ENCODE measurements around the gene ENPP3. TPM values are rescaled to one million over a fixed set of nuclear protein-coding genes. Genes with fewer than 3 reads are reported as not detected.

Gene ENPP3
- total RNA-seq, 2 experiments from 2014 or later: 0.22 to 0.34 TPM

DNA sequence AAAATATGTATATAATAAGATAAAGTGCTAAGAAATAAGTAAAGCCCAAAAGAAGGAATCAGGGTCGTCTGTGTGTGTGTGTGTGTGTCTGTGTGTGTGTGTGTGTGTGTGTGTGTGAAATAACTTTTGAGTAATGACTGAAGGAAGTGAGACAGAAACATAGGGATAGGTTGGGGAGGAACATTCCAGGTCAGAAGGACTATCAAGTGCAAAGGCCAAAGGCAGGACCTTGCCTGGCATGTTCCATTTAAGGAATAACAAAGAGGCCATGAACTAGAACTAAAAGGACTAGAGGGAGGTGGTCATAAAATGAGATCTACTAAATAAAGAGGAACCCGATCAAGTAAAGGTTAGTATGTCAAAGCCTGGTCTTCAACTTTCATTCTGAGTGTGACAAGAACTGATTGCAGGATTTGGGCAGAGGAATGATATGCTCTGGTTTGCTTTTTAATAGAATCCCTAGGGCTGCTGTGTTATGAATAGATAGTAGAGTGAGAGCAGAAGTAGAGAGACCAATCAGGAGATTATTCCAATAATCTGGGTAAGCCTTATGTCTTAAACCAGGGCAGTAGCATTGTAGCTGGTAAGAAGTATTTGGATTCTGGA is 6.9 kb downstream of the ENPP3 start:
- Mint-ChIP-seq H3K4me1 (ENCODE audit: low read depth) (no peaks in the 10 kb centered on the region), H3K27me3 (no peaks in the 10 kb centered on the region), H3K36me3 (ENCODE audit: low read depth) (no peaks in the 10 kb centered on the region), H3K27ac (no peak overlapping the region), H3K4me3 (no peak overlapping the region), H3K9me3 (no peaks in the 10 kb centered on the region)
- no peaks in the 10 kb centered on the region for H3K36me3 ChIP-seq (ENCODE audit: insufficient read depth, low read length)
- no peaks in the 10 kb centered on the region for H3K4me1 ChIP-seq (ENCODE audit: insufficient read depth, low read length)
- TF ChIP-seq, protein P1, sequence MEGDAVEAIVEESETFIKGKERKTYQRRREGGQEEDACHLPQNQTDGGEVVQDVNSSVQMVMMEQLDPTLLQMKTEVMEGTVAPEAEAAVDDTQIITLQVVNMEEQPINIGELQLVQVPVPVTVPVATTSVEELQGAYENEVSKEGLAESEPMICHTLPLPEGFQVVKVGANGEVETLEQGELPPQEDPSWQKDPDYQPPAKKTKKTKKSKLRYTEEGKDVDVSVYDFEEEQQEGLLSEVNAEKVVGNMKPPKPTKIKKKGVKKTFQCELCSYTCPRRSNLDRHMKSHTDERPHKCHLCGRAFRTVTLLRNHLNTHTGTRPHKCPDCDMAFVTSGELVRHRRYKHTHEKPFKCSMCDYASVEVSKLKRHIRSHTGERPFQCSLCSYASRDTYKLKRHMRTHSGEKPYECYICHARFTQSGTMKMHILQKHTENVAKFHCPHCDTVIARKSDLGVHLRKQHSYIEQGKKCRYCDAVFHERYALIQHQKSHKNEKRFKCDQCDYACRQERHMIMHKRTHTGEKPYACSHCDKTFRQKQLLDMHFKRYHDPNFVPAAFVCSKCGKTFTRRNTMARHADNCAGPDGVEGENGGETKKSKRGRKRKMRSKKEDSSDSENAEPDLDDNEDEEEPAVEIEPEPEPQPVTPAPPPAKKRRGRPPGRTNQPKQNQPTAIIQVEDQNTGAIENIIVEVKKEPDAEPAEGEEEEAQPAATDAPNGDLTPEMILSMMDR (IDR thresholded peaks at IDR 0.05): no peak
- no peak for DNase-seq
- no peaks in the 10 kb centered on the region for H3K9me3 ChIP-seq (ENCODE audit: control insufficient read depth in 1 of 2, insufficient read depth in 1 of 2, low read length in 2 of 2)
- H3K27ac ChIP-seq (ENCODE audit: low read depth in 1 of 2, low read length in 2 of 2): no peak overlapping the region
- H3K27me3 ChIP-seq (ENCODE audit: control insufficient read depth in 1 of 2, insufficient read depth in 2 of 2, low read length in 2 of 2): no peaks in the 10 kb centered on the region
- intact Hi-C loops (cut with DNase I, micrococcal nuclease): no loop called here
- ChIA-PET CTCF (no interaction called here), POLR2A (no interaction called here)
- H3K4me3 ChIP-seq (ENCODE audit: low read length): no peak overlapping the region
- ATAC-seq (ENCODE audit: poor library complexity): no peak

DNA sequence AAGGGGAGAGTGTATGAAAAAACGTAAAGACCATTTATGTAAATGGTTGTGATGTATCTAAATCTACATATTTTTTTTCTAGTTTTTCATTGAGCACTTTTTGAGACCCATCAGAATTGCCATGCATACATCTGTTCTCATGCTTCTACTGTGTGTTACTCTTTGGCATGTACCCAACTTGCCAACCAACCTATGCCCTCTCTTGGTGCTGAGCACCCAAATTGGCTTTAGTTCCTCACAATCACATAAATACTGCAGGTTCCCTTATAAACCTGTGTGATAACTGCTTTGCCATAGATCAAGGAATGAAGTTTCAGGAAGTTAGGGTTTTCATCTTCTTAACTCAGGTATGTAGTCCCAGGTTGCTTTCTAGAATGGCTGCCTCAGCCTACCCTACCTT is 7.8 kb downstream of the ENPP3 start:
- Histone ChIP-seq H3K36me3 (ENCODE audit: insufficient read depth, low read length) (no peaks in the 10 kb centered on the region), H3K4me3 (ENCODE audit: low read length) (no peak overlapping the region), H3K9me3 (ENCODE audit: control insufficient read depth in 1 of 2, insufficient read depth in 1 of 2, low read length in 2 of 2) (no peaks in the 10 kb centered on the region), H3K27ac (ENCODE audit: low read depth in 1 of 2, low read length in 2 of 2) (no peak overlapping the region), H3K4me1 (ENCODE audit: insufficient read depth, low read length) (no peaks in the 10 kb centered on the region), H3K27me3 (ENCODE audit: control insufficient read depth in 1 of 2, insufficient read depth in 2 of 2, low read length in 2 of 2) (no peaks in the 10 kb centered on the region)
- no peak overlapping the region for H3K4me3 Mint-ChIP-seq
- intact Hi-C loops (cut with DNase I, micrococcal nuclease): no loop called here
- H3K9me3 Mint-ChIP-seq: no peaks in the 10 kb centered on the region
- no peak for ATAC-seq (ENCODE audit: poor library complexity)
- TF ChIP-seq, protein P1 (IDR thresholded peaks at IDR 0.05): no peak
- DNase-seq: no peak
- H3K27ac Mint-ChIP-seq: no peak overlapping the region
- H3K27me3 Mint-ChIP-seq: no peaks in the 10 kb centered on the region
- POLR2A ChIA-PET: no interaction called here
- no peaks in the 10 kb centered on the region for H3K36me3 Mint-ChIP-seq (ENCODE audit: low read depth)
- CTCF ChIA-PET: no interaction called here
- peaks cover 3% of the 10 kb centered on the region for H3K4me1 Mint-ChIP-seq (ENCODE audit: low read depth)

DNA sequence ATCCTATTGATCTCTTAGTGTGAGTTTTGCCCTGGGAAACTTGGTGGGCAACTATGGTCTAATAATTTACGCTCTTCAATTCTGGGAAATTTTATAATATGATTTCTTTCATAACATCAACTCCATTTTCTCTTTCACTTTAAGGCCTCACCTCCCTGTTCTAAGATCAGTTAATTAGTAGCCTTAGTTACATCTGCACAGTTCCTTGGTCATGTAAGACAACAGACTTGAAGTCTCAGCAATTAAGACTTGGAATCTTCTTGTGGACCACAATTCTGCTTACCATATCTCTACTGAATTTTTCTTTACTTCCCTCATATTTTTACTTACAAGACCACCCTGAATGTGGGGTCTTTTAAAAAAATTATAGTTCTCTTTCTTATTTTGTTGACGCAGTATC is 8.7 kb downstream of the ENPP3 start:
- H3K9me3 Mint-ChIP-seq: no peaks in the 10 kb centered on the region
- ChIA-PET POLR2A (no interaction called here), CTCF (no interaction called here)
- DNase-seq (no peak), ATAC-seq (ENCODE audit: poor library complexity) (no peak)
- H3K27me3 Mint-ChIP-seq: no peaks in the 10 kb centered on the region
- H3K27ac Mint-ChIP-seq: no peak overlapping the region
- peaks cover 4% of the 10 kb centered on the region for H3K4me1 Mint-ChIP-seq (ENCODE audit: low read depth)
- Histone ChIP-seq H3K27ac (ENCODE audit: low read depth in 1 of 2, low read length in 2 of 2) (no peak overlapping the region), H3K36me3 (ENCODE audit: insufficient read depth, low read length) (no peaks in the 10 kb centered on the region), H3K9me3 (ENCODE audit: control insufficient read depth in 1 of 2, insufficient read depth in 1 of 2, low read length in 2 of 2) (no peaks in the 10 kb centered on the region), H3K4me3 (ENCODE audit: low read length) (no peak overlapping the region), H3K27me3 (ENCODE audit: control insufficient read depth in 1 of 2, insufficient read depth in 2 of 2, low read length in 2 of 2) (no peaks in the 10 kb centered on the region), H3K4me1 (ENCODE audit: insufficient read depth, low read length) (no peaks in the 10 kb centered on the region)
- no peaks in the 10 kb centered on the region for H3K36me3 Mint-ChIP-seq (ENCODE audit: low read depth)
- TF ChIP-seq, protein P1 (IDR thresholded peaks at IDR 0.05): no peak
- intact Hi-C loops (cut with DNase I, micrococcal nuclease): no loop called here
- no peak overlapping the region for H3K4me3 Mint-ChIP-seq

Data from CD4-positive, alpha-beta T cell (primary cell).